Measurements from ENCODE around the gene DNAJC8.

Gene DNAJC8

GRCh38 chr1:28194326-28195035 lies 38.3 kb downstream of the DNAJC8 start (continued):
- no peak for TF ChIP-seq YY2 (tag by site-specific recombination; IDR thresholded peaks at IDR 0.05)
- no peak for TF ChIP-seq ZBTB49 (tag by site-specific recombination; IDR thresholded peaks at IDR 0.05; ENCODE audit: low read depth)

GRCh38 chr1:28193701-28194161 lies 39.1 kb downstream of the DNAJC8 start:
- H3K36me3 ChIP-seq (ENCODE audit: control insufficient read depth in 2 of 2, insufficient read depth in 1 of 2, low read length in 2 of 2), result peaks cover 5 to 18% of the 10 kb centered on the region in 2 experiments; a peak in 2 of 3 replicates
- no peaks in the 10 kb centered on the region for H3K9me3 ChIP-seq (ENCODE audit: control insufficient read depth, insufficient read depth, low read depth, low read length)
- no peak overlapping the region for H3K27ac ChIP-seq (ENCODE audit: extremely low read depth, low read depth, low read length)
- POLR2A ChIA-PET, result interaction anchor here (0.6 to 0.7 kb wide), 2 partner anchors 10 to 33 kb away, joined by 3 read pairs; no protein-coding TSS in a partner anchor
- peaks cover 7% of the 10 kb centered on the region; the same call in 1 of the 2 replicates for H3K4me1 ChIP-seq (ENCODE audit: control insufficient read depth, insufficient read depth, low read length)
- TF ChIP-seq FEZF1 (tag by site-specific recombination; IDR thresholded peaks at IDR 0.05) (no peak), SP3 (tag by site-specific recombination; IDR thresholded peaks at IDR 0.05) (peak; percentile 35; the same call in 1 of the 2 replicates), ZNF626 (tag by site-specific recombination; IDR thresholded peaks at IDR 0.05) (no peak), SP2 (tag by site-specific recombination; IDR thresholded peaks at IDR 0.05) (0 out of 2 replicates have a peak, but pooled peaks have one; percentile 14), ZBTB20 (tag by site-specific recombination; IDR thresholded peaks at IDR 0.05) (peak; percentile 77)
- CTCF ChIA-PET, result interaction anchor here (0.7 kb wide), 2 partner anchors 72 to 102 kb away, joined by 3 to 4 read pairs; no protein-coding TSS in a partner anchor
- H3K4me3 ChIP-seq (ENCODE audit: low read depth, low read length), result no peak overlapping the region

GRCh38 chr1:28190996-28191645 lies 41.7 kb downstream of the DNAJC8 start:
- TF ChIP-seq ZEB2 (tag by site-specific recombination; IDR thresholded peaks at IDR 0.05) (no peak), ZNF596 (tag by site-specific recombination; IDR thresholded peaks at IDR 0.05) (peak; percentile 76; the same call in 1 of the 2 replicates)

GRCh38 chr1:28190337-28190979 lies 42.4 kb downstream of the DNAJC8 start:
- Histone ChIP-seq H3K36me3 (ENCODE audit: control insufficient read depth in 2 of 2, insufficient read depth in 1 of 2, low read length in 2 of 2) (peaks cover 0 to 6% of the 10 kb centered on the region in 2 experiments; a peak in 1 of 3 replicates), H3K4me3 (ENCODE audit: low read depth, low read length) (no peak overlapping the region), H3K27ac (ENCODE audit: extremely low read depth, low read depth, low read length) (no peak overlapping the region), H3K4me1 (ENCODE audit: control insufficient read depth, insufficient read depth, low read length) (no peaks in the 10 kb centered on the region), H3K9me3 (ENCODE audit: control insufficient read depth, insufficient read depth, low read depth, low read length) (no peaks in the 10 kb centered on the region)
- ChIA-PET POLR2A (no interaction called here), CTCF (interaction anchor here (0.7 to 1.4 kb wide), 2 partner anchors 19 to 842 kb away, joined by 3 read pairs; no protein-coding TSS in a partner anchor)
- TF ChIP-seq GLIS2 (tag by site-specific recombination; IDR thresholded peaks at IDR 0.05) (no peak), PRDM1 (tag by site-specific recombination; IDR thresholded peaks at IDR 0.05) (peak; percentile 19; the same call in 1 of the 2 replicates)

More at GRCh38 chr1:28190996-28191645, 41.7 kb downstream of the DNAJC8 start:
- peaks cover 0 to 6% of the 10 kb centered on the region in 2 experiments; a peak in 1 of 3 replicates for H3K36me3 ChIP-seq (ENCODE audit: control insufficient read depth in 2 of 2, insufficient read depth in 1 of 2, low read length in 2 of 2)
- CTCF ChIA-PET, result interaction anchor here (0.7 to 1.4 kb wide), 4 partner anchors 18 to 1018 kb away, joined by 3 to 5 read pairs (median 4); no protein-coding TSS in a partner anchor
- H3K27ac ChIP-seq (ENCODE audit: extremely low read depth, low read depth, low read length), result no peak overlapping the region
- H3K4me3 ChIP-seq (ENCODE audit: low read depth, low read length), result no peak overlapping the region
- no peaks in the 10 kb centered on the region for H3K9me3 ChIP-seq (ENCODE audit: control insufficient read depth, insufficient read depth, low read depth, low read length)
- no peaks in the 10 kb centered on the region for H3K4me1 ChIP-seq (ENCODE audit: control insufficient read depth, insufficient read depth, low read length)
- POLR2A ChIA-PET, result no interaction called here
